HG03103 (cell line): ENCODE data around the gene TGFA.

ENCODE experiments used
- ATAC-seq: cut with Tn5 transposase; IDR thresholded peaks from one replicate; pipeline ENCODE4 v1.9.1; 2021; ENCODE audit warnings: low read depth; ENCODE audit not compliant: unreplicated experiment

TGFA gene

GRCh38 chr2:70431716-70432347, 121.8 kb downstream of the TGFA start:
- no peak for ATAC-seq

GRCh38 chr2:70426341-70426740, 127.3 kb downstream of the TGFA start:
- ATAC-seq = no peak

GRCh38 chr2:70425682-70426301, 127.8 kb downstream of the TGFA start:
- no peak for ATAC-seq

- no peak for ATAC-seq
Measured at GRCh38 chr2:70420740-70421139, 132.9 kb downstream of the TGFA start.

- ATAC-seq = no peak
Measured at GRCh38 chr2:70420143-70420542, 133.5 kb downstream of the TGFA start.

- ATAC-seq = no peak
Measured at GRCh38 chr2:70418514-70418913, 135.1 kb downstream of the TGFA start.

GRCh38 chr2:70417011-70417410, 136.6 kb downstream of the TGFA start:
- no peak for ATAC-seq

GRCh38 chr2:70412294-70413070, 141.1 kb downstream of the TGFA start:
- ATAC-seq = no peak

GRCh38 chr2:70411483-70412125, 142.0 kb downstream of the TGFA start:
- no peak for ATAC-seq

GRCh38 chr2:70403267-70404053, 150.2 kb downstream of the TGFA start:
- ATAC-seq = no peak

- ATAC-seq = no peak
Measured at GRCh38 chr2:70400539-70400938, 153.1 kb downstream of the TGFA start.

GRCh38 chr2:70399046-70399445, 154.6 kb downstream of the TGFA start:
- ATAC-seq = no peak
